Left lung (tissue), 10 donors: ENCODE results near the gene SPOP. TPM values are rescaled to one million over a fixed set of nuclear protein-coding genes. Genes with fewer than 3 reads are reported as not detected.

Experiments
- ATAC-seq: fragments of 200-7000 bp; cut with Tn5 transposase; one replicate; pipeline ENCODE4 v1.9.1; 2020; ENCODE audit warnings: moderate library complexity
- DNase-seq, 4 donors: peaks; one replicate each; pipeline ENCODE4 v3.0.0-alpha.2; 2013 to 2020
- H3K27ac ChIP-seq, 2 donors: fragments of 200-600 bp; sonication (generic) in 1 of 2; one replicate each; pipeline versions ENCODE4 v1.5.0 to v1.8.0; 2020 to 2021
- H3K27me3 ChIP-seq, 2 donors: fragments of 200-600 bp; sonication (generic) in 1 of 2; one replicate each; pipeline versions ENCODE4 v1.5.0 to v1.8.0; 2020 to 2021
- H3K36me3 ChIP-seq, 2 donors: fragments of 200-600 bp; sonication (generic) in 1 of 2; one replicate each; pipeline versions ENCODE4 v1.5.0 to v1.8.0; 2020 to 2021
- H3K4me1 ChIP-seq, 2 donors: fragments of 200-600 bp; one replicate each; pipeline ENCODE4 v1.8.0; 2021
- H3K4me3 ChIP-seq, 2 donors: fragments of 200-600 bp; sonication (generic) in 1 of 2; one replicate each; pipeline versions ENCODE4 v1.5.0 to v1.8.0; 2020 to 2021; ENCODE audit warnings: mild to moderate bottlenecking in 1 of 2
- H3K9me3 ChIP-seq, 2 donors: fragments of 200-600 bp; sonication (generic) in 1 of 2; one replicate each; pipeline versions ENCODE4 v1.5.0 to v1.8.0; 2020 to 2021
- intact Hi-C, 2 donors: fragments of 100-400 bp; cut with DNase I; formaldehyde crosslinking; loops; one replicate each; pipeline versions ENCODE4 v1.11.2 to v1.14.2; 2022
- polyA plus RNA-seq, 6 donors: library from polyadenylated mRNA; unstranded; fragments of 120-200 nt; gene quantifications; one replicate each; pipeline ENCODE4 v1.2.1, GENCODE V29; 2013; ENCODE audit not compliant: insufficient read length in 6 of 6
- total RNA-seq, 2 donors: library from RNA; stranded (reverse); fragmentation: NEBNext Ultra II Directional; extraction: Animal tissue kit (Norgen Biotek cat#: 25700); gene quantifications; one replicate each; pipeline ENCODE4 v1.2.1, GENCODE V29; 2021
- TF ChIP-seq, protein P1 (sequence below), 2 donors: fragments of 200-600 bp; sonication (generic) in 1 of 2; IDR thresholded peaks; one replicate each; pipeline versions ENCODE4 v1.5.0 to v1.8.0; 2021; ENCODE audit warnings: antibody characterized with exemption in 2 of 2
- donor health status: DM: no; HTN: yes; CAD: no.
- donor health status: DM: no; HTN: no; CAD: no.

Gene SPOP
- total and polyA plus RNA-seq, 8 donors: 68.7 to 89.6 (median 79.1) TPM

DNA sequence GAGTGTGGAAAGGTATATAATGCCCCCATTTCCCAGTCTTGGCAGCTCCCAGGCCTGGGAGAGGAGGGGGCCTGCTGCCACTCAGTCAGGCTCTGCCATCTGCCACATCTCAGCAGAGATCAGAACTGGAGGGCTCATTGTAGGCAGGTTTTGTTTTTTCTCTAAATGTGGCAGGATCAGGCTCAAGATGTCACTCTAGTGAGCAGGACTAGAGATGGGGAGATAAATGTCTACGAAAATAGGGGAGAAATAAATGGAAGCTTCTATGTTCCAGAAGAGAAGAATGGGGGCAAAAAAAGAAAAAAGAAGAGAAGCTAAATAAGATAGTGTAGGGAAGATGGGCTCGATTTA is 88.3 kb downstream of the SPOP start:
- H3K4me3 ChIP-seq: no peak overlapping the region
- no peaks in the 10 kb centered on the region for H3K4me1 ChIP-seq
- H3K27ac ChIP-seq: no peak overlapping the region
- TF ChIP-seq, protein P1, sequence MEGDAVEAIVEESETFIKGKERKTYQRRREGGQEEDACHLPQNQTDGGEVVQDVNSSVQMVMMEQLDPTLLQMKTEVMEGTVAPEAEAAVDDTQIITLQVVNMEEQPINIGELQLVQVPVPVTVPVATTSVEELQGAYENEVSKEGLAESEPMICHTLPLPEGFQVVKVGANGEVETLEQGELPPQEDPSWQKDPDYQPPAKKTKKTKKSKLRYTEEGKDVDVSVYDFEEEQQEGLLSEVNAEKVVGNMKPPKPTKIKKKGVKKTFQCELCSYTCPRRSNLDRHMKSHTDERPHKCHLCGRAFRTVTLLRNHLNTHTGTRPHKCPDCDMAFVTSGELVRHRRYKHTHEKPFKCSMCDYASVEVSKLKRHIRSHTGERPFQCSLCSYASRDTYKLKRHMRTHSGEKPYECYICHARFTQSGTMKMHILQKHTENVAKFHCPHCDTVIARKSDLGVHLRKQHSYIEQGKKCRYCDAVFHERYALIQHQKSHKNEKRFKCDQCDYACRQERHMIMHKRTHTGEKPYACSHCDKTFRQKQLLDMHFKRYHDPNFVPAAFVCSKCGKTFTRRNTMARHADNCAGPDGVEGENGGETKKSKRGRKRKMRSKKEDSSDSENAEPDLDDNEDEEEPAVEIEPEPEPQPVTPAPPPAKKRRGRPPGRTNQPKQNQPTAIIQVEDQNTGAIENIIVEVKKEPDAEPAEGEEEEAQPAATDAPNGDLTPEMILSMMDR (IDR thresholded peaks at IDR 0.05): no peak
- no peaks in the 10 kb centered on the region for H3K9me3 ChIP-seq
- intact Hi-C loops: no loop called here
- DNase-seq: no peak
- no peak for ATAC-seq
- H3K36me3 ChIP-seq: peaks cover 0 to 10% of the 10 kb centered on the region in 2 donors
- H3K27me3 ChIP-seq: no peaks in the 10 kb centered on the region

DNA sequence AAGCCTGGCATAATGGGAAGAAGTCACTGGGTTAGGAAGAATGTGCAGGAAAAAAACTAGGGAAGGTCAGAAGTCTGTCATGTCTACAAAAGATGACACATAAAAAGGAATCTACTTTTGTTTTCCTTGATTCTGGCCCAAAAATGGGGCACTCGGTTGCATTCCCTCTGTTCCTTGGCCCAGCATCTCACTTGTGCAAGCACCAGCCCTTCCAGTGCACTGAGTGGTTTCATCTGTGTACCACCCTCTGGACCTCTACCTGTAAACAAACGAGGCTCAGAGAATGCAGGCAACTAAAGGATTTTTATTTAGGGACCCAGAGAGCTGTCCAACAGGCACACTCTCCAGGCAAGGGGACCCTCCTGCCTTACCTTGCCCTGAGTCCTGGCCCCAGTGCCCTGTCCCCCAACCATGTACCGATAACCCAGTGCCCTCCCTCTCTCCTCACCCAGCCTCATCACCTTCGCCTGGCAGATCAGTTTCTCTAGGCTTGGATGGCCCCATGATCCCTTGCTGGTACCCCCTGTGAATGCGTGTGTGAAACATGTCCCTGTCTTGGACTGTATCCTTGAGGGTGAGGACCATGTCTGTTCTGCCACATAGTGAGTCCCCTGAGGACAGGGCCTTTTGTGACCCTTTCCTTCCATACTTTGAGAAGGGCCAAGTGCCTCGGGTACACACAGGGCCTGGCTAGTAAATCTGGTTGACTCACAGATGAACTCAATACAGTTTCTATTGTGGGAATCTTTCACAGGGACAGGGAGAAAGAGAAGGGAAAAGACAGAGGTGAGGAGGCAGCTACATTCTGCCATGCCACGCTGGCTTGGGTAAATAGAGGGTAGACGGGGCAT is 88.9 kb downstream of the SPOP start:
- no peak overlapping the region for H3K27ac ChIP-seq
- no peak overlapping the region for H3K4me3 ChIP-seq
- no peak for ATAC-seq
- peaks cover 0 to 9% of the 10 kb centered on the region in 2 donors for H3K36me3 ChIP-seq
- no peaks in the 10 kb centered on the region for H3K27me3 ChIP-seq
- H3K4me1 ChIP-seq: no peaks in the 10 kb centered on the region
- no peaks in the 10 kb centered on the region for H3K9me3 ChIP-seq
- TF ChIP-seq, protein P1 (IDR thresholded peaks at IDR 0.05): no peak
- no peak for DNase-seq
- intact Hi-C loops: no loop called here

- Histone ChIP-seq H3K4me1 (no peaks in the 10 kb centered on the region), H3K36me3 (peaks cover 0 to 6% of the 10 kb centered on the region in 2 donors), H3K27me3 (no peaks in the 10 kb centered on the region), H3K4me3 (no peak overlapping the region), H3K27ac (no peak overlapping the region), H3K9me3 (no peaks in the 10 kb centered on the region)
- TF ChIP-seq, protein P1 (IDR thresholded peaks at IDR 0.05): no peak
- intact Hi-C loops: no loop called here
- ATAC-seq (no peak), DNase-seq (no peak)
These were observed 89.6 kb downstream of the SPOP start for GRCh38 chr17:49588312-49588711.

DNA sequence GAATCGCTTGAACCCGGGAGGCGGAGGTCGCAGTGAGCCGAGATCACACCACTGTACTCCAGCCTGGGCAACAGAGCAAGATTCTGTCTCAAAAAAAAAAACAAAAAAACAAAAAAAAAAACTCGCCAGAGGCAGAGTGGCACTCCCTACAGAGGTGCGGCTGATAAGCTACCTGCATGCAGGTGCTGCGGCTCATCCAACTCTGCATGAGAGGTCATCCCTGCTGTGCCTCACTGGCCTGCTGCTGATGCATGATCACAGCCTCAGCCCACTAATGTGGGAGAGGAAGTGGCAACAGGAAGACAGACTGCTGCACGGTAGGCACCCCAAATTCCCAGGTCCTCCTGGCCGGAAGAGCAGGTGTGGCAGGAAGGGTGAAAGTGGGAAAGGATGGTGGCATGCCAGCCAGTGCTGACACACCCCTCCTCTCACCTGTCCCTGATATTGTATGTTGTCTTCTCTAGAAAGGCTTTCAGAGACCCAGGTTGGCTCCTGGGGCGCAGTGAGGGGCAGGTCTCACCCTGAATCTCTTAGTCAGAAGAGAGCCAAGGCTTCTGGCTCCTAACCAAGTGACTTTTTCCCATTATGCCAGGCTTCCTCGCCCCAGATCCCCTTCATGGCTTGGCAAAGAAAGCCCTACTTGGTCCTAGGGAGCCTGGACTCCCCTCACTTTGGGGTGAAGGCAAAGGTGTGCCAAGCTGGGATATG is 90.4 kb downstream of the SPOP start:
- no peak overlapping the region for H3K4me3 ChIP-seq
- TF ChIP-seq, protein P1 (IDR thresholded peaks at IDR 0.05): no peak
- H3K27ac ChIP-seq: no peak overlapping the region
- no peak for DNase-seq
- intact Hi-C loops: no loop called here
- no peaks in the 10 kb centered on the region for H3K36me3 ChIP-seq
- ATAC-seq: no peak
- H3K27me3 ChIP-seq: no peaks in the 10 kb centered on the region
- no peaks in the 10 kb centered on the region for H3K9me3 ChIP-seq
- H3K4me1 ChIP-seq: no peaks in the 10 kb centered on the region

DNA sequence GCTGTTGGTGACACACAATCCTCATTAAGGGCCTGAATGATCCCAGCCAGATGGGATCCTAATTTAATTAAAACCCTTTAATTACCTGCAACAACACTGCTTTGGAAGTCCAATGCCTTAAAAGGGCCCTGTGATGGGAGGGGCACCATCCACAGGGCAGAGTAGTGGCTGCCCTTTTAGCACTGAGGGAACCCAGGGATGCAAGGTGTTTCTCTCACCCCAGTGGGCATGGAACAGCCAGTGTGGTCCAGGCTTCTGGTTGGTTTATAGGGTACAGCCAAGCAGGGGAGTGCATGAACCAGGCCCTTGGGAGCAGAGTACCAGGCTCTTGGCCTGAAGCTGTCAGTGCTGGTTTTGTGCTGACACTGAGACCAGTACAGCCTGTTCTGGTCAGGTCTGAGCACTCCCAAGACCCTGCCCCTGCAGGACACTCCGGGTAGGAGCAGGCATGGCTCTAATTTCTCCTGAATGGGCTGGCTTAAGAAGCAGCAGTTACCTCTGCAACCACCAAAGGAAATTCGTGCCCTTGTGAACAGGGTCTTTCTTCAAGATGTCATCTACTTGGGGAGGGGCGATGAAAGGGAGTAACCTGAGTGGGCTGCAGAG is 92.4 kb downstream of the SPOP start:
- TF ChIP-seq, protein P1 (IDR thresholded peaks at IDR 0.05): no peak
- Histone ChIP-seq H3K36me3 (no peaks in the 10 kb centered on the region), H3K4me1 (no peaks in the 10 kb centered on the region), H3K27ac (no peak overlapping the region), H3K27me3 (no peaks in the 10 kb centered on the region), H3K9me3 (no peaks in the 10 kb centered on the region), H3K4me3 (no peak overlapping the region)
- intact Hi-C loops: no loop called here
- no peak for DNase-seq
- ATAC-seq: no peak
